ENCODE results near the gene SH3PXD2B.
A peak's percentile ranks its signal among the peaks of the same experiment; 100 is the strongest.

The SH3PXD2B gene

DNA sequence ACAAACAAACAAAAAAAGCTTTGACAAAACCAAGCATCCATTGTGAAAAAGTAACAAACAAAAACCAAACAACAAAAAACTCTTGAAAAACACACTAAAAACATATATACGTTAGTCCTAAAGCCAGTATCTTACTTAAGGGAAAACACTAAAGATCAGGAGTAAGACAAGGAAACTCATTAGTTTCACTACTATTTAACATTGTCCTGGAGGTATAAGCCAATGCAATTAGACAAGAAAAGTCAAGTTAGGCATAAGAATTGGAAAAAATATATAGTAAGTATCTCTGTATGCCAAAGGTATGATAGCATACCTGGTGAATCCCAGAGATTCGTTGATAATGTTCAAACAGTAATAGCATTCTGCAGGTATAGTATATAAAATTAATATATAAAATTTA, 148.9 kb downstream of the SH3PXD2B start:
- H3K27ac ChIP-seq: no peak overlapping the region
- no peak for DNase-seq (ENCODE audit: low spot score)
- POLR2A ChIA-PET (ENCODE audit: low non-redundant PET): no interaction called here
- no peak for TF ChIP-seq CTCF (conservative IDR thresholded peaks at IDR 0.05; ENCODE audit: low read depth)
- CTCF ChIA-PET: no interaction called here

DNA sequence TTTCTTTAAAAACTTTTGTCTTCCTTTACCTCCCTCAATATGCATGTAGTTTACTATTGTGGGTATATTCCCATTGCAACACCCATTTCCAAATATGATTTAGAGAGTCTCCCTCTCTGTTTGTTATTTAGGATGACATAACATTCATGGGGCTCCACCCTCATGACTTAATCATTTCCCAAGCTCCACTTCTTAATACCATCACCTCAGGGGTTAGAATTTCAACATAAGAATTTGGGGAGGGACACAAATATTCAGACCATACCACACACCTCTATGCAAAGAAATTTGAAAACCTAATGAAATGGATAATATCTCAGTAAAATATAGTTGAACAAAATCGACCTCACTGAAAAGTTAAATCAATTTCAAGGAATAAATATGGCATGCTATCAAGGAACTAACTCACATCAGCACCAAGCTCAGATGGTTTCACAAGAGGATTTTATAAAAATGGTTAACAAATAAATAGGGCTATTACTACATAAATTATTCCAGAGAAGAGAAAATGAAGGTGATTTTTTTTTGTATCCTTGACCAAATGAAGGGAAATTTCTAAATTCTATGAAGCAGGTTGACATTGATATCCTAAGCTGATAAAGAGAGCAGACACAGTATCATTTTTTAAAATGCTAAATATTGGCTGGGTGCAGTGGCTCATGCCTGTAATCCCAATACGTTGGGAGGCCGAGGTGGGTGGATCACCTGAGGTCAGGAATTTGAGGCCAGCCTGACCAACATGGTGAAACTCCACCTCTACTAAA, 150.6 kb downstream of the SH3PXD2B start:
- ChIA-PET POLR2A (ENCODE audit: low non-redundant PET) (interaction anchor here (0.6 kb wide), 1 partner anchor 45 kb away, joined by 4 read pairs; no protein-coding TSS in a partner anchor), CTCF (interaction anchor here (0.5 to 2.0 kb wide), 4 partner anchors 10 to 386 kb away, joined by 3 to 14 read pairs (median 3); no protein-coding TSS in a partner anchor)
- no peak for TF ChIP-seq CTCF (conservative IDR thresholded peaks at IDR 0.05; ENCODE audit: low read depth)
- DNase-seq (ENCODE audit: low spot score): peak; percentile 67
- H3K27ac ChIP-seq: no peak overlapping the region

DNA sequence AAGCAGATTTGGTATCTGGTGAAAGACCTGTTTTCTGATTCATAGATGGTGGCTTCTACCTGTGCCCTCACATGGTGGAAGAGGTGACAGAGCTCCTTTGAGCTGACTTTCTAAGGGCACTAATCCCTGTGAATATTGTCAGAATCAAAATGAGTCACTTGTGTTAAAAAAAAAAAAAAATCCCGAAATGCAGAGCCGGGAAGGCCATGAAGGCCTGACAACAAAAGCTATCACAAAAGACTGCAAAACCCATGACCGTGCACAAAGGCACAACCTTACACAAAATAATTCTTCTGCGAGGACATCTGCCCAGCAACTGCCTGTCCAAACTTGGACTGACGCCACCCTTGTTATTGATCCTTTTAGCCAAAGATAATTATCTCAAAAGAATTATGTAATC, 151.2 kb downstream of the SH3PXD2B start:
- ChIA-PET CTCF (interaction anchor here (0.7 to 2.0 kb wide), 2 partner anchors 10 to 141 kb away, joined by 3 to 14 read pairs; no protein-coding TSS in a partner anchor), POLR2A (ENCODE audit: low non-redundant PET) (interaction anchor here (0.6 kb wide), 1 partner anchor 45 kb away, joined by 4 read pairs; no protein-coding TSS in a partner anchor)

DNA sequence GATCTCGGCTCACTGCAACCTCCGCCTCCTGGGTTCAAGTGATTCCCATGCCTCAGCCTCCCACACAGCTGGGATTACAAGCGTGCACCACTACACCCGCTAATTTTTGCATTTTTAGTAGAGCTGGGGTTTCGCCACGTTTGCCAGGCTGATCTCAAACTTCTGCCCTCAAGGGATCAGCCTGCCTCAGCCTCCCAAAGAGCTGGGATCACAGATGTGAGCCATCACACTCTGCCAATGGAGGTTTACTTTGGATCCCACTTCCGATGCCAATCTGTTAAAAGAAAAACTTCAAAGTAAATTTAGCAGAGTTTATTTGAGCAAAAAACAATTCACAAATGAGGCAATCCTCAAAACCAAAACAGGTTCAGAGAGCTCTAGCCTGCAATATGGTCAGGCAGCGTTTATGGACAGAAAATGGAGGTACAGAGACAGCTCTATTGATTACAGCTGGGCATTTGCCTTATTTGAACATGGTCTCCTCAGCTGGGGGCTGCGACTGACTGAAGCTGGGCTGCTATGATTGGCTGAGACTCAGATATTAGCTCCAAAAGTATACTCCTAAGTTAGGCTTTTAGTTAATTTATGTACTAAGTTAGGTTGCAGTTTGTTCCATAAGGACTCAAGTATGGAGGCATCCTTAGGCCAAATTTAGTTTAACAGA, 152.1 kb downstream of the SH3PXD2B start:
- no peak overlapping the region for H3K27ac ChIP-seq
- no peak for TF ChIP-seq CTCF (conservative IDR thresholded peaks at IDR 0.05; ENCODE audit: low read depth)
- no peak for DNase-seq (ENCODE audit: low spot score)
- ChIA-PET CTCF (interaction anchor here (0.7 to 2.0 kb wide), 4 partner anchors 9 to 70 kb away, joined by 3 to 14 read pairs (median 4); no protein-coding TSS in a partner anchor), POLR2A (ENCODE audit: low non-redundant PET) (interaction anchor here (0.6 kb wide), 1 partner anchor 59 kb away, joined by 4 read pairs; no protein-coding TSS in a partner anchor)

More for the DNA sequence above, 151.2 kb downstream of the SH3PXD2B start:
- H3K27ac ChIP-seq: no peak overlapping the region
- no peak for DNase-seq (ENCODE audit: low spot score)
- no peak for TF ChIP-seq CTCF (conservative IDR thresholded peaks at IDR 0.05; ENCODE audit: low read depth)

GRCh38 chr5:172299916-172300439, 154.3 kb downstream of the SH3PXD2B start:
- ChIA-PET CTCF (no interaction called here), POLR2A (ENCODE audit: low non-redundant PET) (no interaction called here)
- no peak for DNase-seq (ENCODE audit: low spot score)
- no peak for TF ChIP-seq CTCF (conservative IDR thresholded peaks at IDR 0.05; ENCODE audit: low read depth)
- H3K27ac ChIP-seq: no peak overlapping the region

DNA sequence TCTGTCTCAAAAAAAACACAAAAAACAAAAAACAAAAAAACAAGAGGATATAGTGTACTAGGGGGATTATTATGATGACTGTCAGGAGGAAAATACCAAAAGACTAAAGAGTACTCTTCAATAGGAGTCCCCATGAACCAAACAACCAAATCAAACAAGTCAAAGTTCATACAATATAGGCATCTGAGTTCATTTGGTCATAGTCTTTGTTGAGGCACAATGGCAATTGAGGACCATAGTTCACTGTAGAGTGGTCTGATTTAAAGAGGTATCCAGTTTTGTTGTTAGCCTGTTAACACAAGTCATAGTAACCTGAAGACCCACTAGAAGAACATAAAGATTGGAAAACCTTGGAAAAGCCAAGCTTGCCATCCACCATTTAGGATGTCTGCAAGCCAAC, 159.5 kb downstream of the SH3PXD2B start:
- DNase-seq (ENCODE audit: low spot score): no peak
- POLR2A ChIA-PET (ENCODE audit: low non-redundant PET): no interaction called here
- no peak overlapping the region for H3K27ac ChIP-seq
- CTCF ChIA-PET: interaction anchor here (1.0 kb wide), 1 partner anchor 106 kb away, joined by 3 read pairs; the partner anchor contains the start of gene STK10
- no peak for TF ChIP-seq CTCF (conservative IDR thresholded peaks at IDR 0.05; ENCODE audit: low read depth)

All from RWPE1 (cell line).